SU-DHL-6 (cell line): ENCODE measurements around the gene ZDHHC1.
A peak's percentile ranks its signal among the peaks of the same experiment; 100 is the strongest.
"Not testable (repeated sequence)": the region's sequence is repeated elsewhere in the genome, so short reads cannot be mapped to it uniquely, and the experiment has no call there.

Experiments used
- H2AFZ ChIP-seq: fragments of 200-600 bp; sonication (generic); 2 replicates; pipeline ENCODE4 v1.6.1; 2014; ENCODE audit warnings: low read depth, mild to moderate bottlenecking, moderate library complexity, mixed read lengths, antibody characterized with exemption, low read length; ENCODE audit not compliant: severe bottlenecking
- H3F3A ChIP-seq: fragments of 200-600 bp; shearing (Covaris generic); 2 replicates; pipeline ENCODE4 v1.6.0; 2016; ENCODE audit warnings: antibody characterized with exemption, mild to moderate bottlenecking; ENCODE audit not compliant: insufficient read depth
- H3K27ac ChIP-seq: fragments of 200-600 bp; sonication (generic); 2 replicates; pipeline ENCODE4 v1.5.1; 2016; ENCODE audit warnings: low read depth, mild to moderate bottlenecking, low read length, moderate library complexity, mixed read lengths
- H3K27me3 ChIP-seq: fragments of 200-600 bp; sonication (generic), shearing (Covaris generic); 2 replicates; pipeline ENCODE4 v1.6.0; 2014; ENCODE audit warnings: mild to moderate bottlenecking, low read length
- H3K36me3 ChIP-seq: fragments of 200-600 bp; sonication (generic); 2 replicates; pipeline ENCODE4 v1.6.1; 2014; ENCODE audit warnings: mild to moderate bottlenecking, low read length, mixed read lengths
- H3K4me2 ChIP-seq: fragments of 300-600, 200-600 bp; shearing (Covaris generic), sonication (generic); 2 replicates; pipeline ENCODE4 v1.6.0; 2014; ENCODE audit warnings: low read length, low read depth, mild to moderate bottlenecking; ENCODE audit not compliant: poor library complexity, severe bottlenecking
- H3K4me3 ChIP-seq: fragments of 200-600 bp; sonication (generic); 2 replicates; pipeline ENCODE4 v1.5.1; 2014; ENCODE audit warnings: antibody characterized with exemption, low read length, mild to moderate bottlenecking, mixed read lengths; ENCODE audit not compliant: insufficient read depth, poor library complexity, severe bottlenecking
- H3K79me2 ChIP-seq: fragments of 200-600 bp; sonication (generic); 2 replicates; pipeline ENCODE4 v1.6.1; 2014; ENCODE audit warnings: mild to moderate bottlenecking, low read length, moderate library complexity; ENCODE audit not compliant: insufficient read depth
- H3K9ac ChIP-seq: fragments of 200-600 bp; sonication (generic); 2 replicates; pipeline ENCODE4 v1.7.0; 2014; ENCODE audit warnings: mild to moderate bottlenecking, low read length
- H3K9me2 ChIP-seq: fragments of 200-600 bp; sonication (generic); replicated peaks from 2 replicates; pipeline ENCODE4 v1.6.1; 2014; ENCODE audit warnings: low read length; ENCODE audit not compliant: insufficient read depth
- H3K9me3 ChIP-seq: fragments of 200-600 bp; sonication (generic); 2 replicates; pipeline ENCODE4 v1.6.1; 2014; ENCODE audit warnings: low read length, mixed read lengths; ENCODE audit not compliant: insufficient read depth
- H4K20me1 ChIP-seq: fragments of 200-600 bp; sonication (generic); 2 replicates; pipeline ENCODE4 v1.6.1; 2014; ENCODE audit warnings: low read depth, mild to moderate bottlenecking, antibody characterized with exemption, low read length, moderate library complexity, mixed read lengths
- CTCF ChIP-seq: fragments of 200-600 bp; sonication (generic); IDR thresholded peaks from one replicate; pipeline ENCODE4 v1.5.1; 2017; ENCODE audit warnings: antibody characterized with exemption, mild to moderate bottlenecking, low read length, moderate library complexity; ENCODE audit not compliant: insufficient read depth, poor library complexity, severe bottlenecking
- EZH2phosphoT487 ChIP-seq: fragments of 200-600 bp; sonication (generic), shearing (Covaris generic); conservative IDR thresholded peaks from 2 replicates; pipeline ENCODE4 v1.6.1; 2018; ENCODE audit warnings: mild to moderate bottlenecking, antibody characterized with exemption, low read length, moderate library complexity, mixed read lengths

ZDHHC1 gene

GRCh38 chr16:67383284-67383683, 33.0 kb downstream of the ZDHHC1 start:
- H3K27ac ChIP-seq = no peak overlapping the region
- no peaks in the 10 kb centered on the region for H3K27me3 ChIP-seq
- TF ChIP-seq EZH2phosphoT487 = no peak
- TF ChIP-seq CTCF = no peak
- H3K36me3 ChIP-seq = no peaks in the 10 kb centered on the region
- H3K9me2 ChIP-seq = no peaks in the 10 kb centered on the region
- no peak overlapping the region for H2AFZ ChIP-seq
- no peaks in the 10 kb centered on the region for H3K9me3 ChIP-seq
- H3F3A ChIP-seq = no peaks in the 10 kb centered on the region
- no peak overlapping the region for H3K4me3 ChIP-seq
- no peak overlapping the region for H3K9ac ChIP-seq
- no peak overlapping the region for H3K4me2 ChIP-seq
- H4K20me1 ChIP-seq = no peaks in the 10 kb centered on the region
- H3K79me2 ChIP-seq = no peaks in the 10 kb centered on the region

DNA sequence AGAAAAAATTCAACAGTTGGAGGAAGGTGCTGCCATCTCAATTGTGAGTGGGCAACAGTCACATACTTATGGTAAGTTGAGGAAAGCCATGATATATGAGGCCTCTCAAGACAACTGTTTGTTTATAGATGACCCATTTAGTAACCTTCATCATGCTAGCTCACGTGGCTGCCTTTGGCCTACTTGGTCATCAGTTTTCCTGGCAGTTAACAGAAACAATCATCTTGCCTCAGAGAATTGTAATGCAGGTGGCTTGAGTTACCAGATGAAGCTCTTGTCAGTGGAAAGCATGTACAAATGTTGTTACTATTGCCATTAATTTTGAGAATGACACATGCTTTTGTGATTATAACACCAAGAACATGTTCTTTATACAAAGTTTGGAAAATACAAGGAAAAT, 37.6 kb downstream of the ZDHHC1 start:
- H3K4me2 ChIP-seq = no peak overlapping the region

DNA sequence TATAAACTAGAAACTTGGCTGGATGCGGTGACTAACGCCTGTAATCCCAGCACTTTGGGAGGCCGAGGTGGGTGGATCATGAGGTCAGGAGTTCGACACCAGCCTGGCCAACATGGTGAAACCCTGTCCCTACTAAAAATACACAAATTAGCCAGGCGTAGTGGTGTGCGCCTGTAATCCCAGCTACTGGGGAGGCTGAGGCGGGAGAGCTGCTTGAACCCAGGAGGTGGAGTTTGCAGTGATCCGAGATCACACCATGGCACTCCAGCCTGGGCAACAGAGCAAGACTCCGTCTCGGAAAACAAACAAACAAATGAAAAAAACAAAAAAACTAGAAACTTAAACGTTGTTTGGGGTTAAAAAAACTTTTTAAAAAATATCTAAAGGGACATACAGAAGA, 40.3 kb downstream of the ZDHHC1 start:
- H3K9ac ChIP-seq, H3K36me3 ChIP-seq, H4K20me1 ChIP-seq, H3F3A ChIP-seq, H3K4me3 ChIP-seq, H3K27me3 ChIP-seq, H2AFZ ChIP-seq, H3K27ac ChIP-seq, H3K9me3 ChIP-seq, H3K4me2 ChIP-seq, H3K9me2 ChIP-seq, H3K79me2 ChIP-seq: not testable (repeated sequence)

More for the DNA sequence above, 37.6 kb downstream of the ZDHHC1 start:
- H3K79me2 ChIP-seq = no peaks in the 10 kb centered on the region
- H3K4me3 ChIP-seq = no peak overlapping the region
- TF ChIP-seq EZH2phosphoT487 (no peak), CTCF (no peak)
- no peak overlapping the region for H2AFZ ChIP-seq
- no peaks in the 10 kb centered on the region for H3F3A ChIP-seq
- no peaks in the 10 kb centered on the region for H3K36me3 ChIP-seq
- no peak overlapping the region for H3K9ac ChIP-seq
- H3K9me2 ChIP-seq = no peaks in the 10 kb centered on the region
- H3K9me3 ChIP-seq = no peaks in the 10 kb centered on the region
- no peaks in the 10 kb centered on the region for H4K20me1 ChIP-seq
- H3K27me3 ChIP-seq = no peaks in the 10 kb centered on the region
- H3K27ac ChIP-seq = no peak overlapping the region

DNA sequence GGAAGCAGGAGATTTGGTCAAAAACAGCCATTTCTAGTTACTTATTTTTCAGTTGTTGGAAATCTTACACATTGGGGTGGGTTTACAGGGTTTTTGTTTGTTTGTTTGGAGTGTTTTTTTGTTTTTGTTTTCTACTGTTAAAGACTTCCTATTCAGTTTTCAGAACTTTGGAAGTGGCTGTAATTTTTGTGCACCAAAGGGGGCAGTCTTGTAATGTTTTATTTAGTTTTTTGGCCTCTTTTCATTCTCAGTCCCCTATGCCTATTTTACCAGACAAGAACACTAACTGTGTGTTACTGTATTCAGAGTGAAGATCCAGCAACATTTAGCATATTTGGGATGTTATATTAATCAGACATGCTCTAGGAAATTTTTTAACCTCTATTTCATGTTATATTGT, 43.6 kb downstream of the ZDHHC1 start:
- Histone ChIP-seq H3K27me3 (no peaks in the 10 kb centered on the region), H3K79me2 (no peaks in the 10 kb centered on the region), H3K9me3 (peaks cover 5% of the 10 kb centered on the region; the same call in 1 of the 2 replicates), H3K36me3 (no peaks in the 10 kb centered on the region), H3K27ac (no peak overlapping the region), H3K9me2 (no peaks in the 10 kb centered on the region), H3K9ac (no peak overlapping the region), H3K4me2 (no peak overlapping the region), H4K20me1 (no peaks in the 10 kb centered on the region), H2AFZ (no peak overlapping the region), H3F3A (no peaks in the 10 kb centered on the region), H3K4me3 (no peak overlapping the region)
- TF ChIP-seq EZH2phosphoT487 (no peak), CTCF (peak; percentile 47)
